A549 (cell line): Measurements from ENCODE around the gene GPR22. TPM values are rescaled to one million over a fixed set of nuclear protein-coding genes. Genes with fewer than 3 reads are reported as not detected.
A peak's percentile ranks its signal among the peaks of the same experiment; 100 is the strongest.

Experiments used
- ATAC-seq, 2 experiments: fragments of 200-7000 bp in 1 of 2; fragments of >200 bp in 1 of 2; cut with Nextera tagmentation in 1 of 2; cut with Tn5 transposase in 1 of 2; 3 replicates each; pipeline versions ENCODE4 v1.8.0 to v1.9.1; 2018 to 2020; ENCODE audit warnings: mild to moderate bottlenecking in 1 of 2, moderate library complexity in 1 of 2
- CTCF ChIA-PET: fragments of 300-600 bp; sonication (Branson Sonifier 250); formaldehyde crosslinking; extraction: SDS; loops from one replicate; lab custom pipeline; 2021; ENCODE audit warnings: antibody characterized with exemption, inconsistent platforms; lab: Yijun Ruan, JAX
- POLR2A ChIA-PET: fragments of 350-600 bp; formaldehyde crosslinking; extraction: SDS; loops from one replicate; lab custom pipeline; 2021; ENCODE audit warnings: antibody characterized with exemption, inconsistent platforms; lab: Yijun Ruan, JAX
- DNase-seq, 2 experiments: peaks; one replicate each; pipeline versions ENCODE4 v3.0.0 to v3.0.0-alpha.2; 2011 to 2016; ENCODE audit warnings: low read depth in 1 of 2, low spot score in 1 of 2
- FAIRE-seq: peaks from 2 replicates; lab custom pipeline; 2011; peaks lifted over from hg19 to GRCh38; lab: Jason Lieb, UNC
- H3K27ac ChIP-seq, 2 experiments: fragments of >200 bp; sonication (Bioruptor Twin); formaldehyde crosslinking; 3 replicates each; pipeline ENCODE4 v1.5.1; 2016 to 2017
- H3K4me1 ChIP-seq: fragments of >200 bp; sonication (Bioruptor Twin); formaldehyde crosslinking; 3 replicates; pipeline ENCODE4 v1.6.1; 2016
- H3K4me2 ChIP-seq: fragments of >200 bp; sonication (Bioruptor Twin); formaldehyde crosslinking; 3 replicates; pipeline ENCODE4 v1.6.1; 2016
- H3K4me3 ChIP-seq: fragments of >200 bp; sonication (Bioruptor Twin); formaldehyde crosslinking; 3 replicates; pipeline ENCODE4 v1.5.1; 2016
- H3K9me3 ChIP-seq: fragments of >200 bp; sonication (Bioruptor Twin); formaldehyde crosslinking; 3 replicates; pipeline ENCODE4 v1.6.1; 2016
- CBX2 ChIP-seq: fragments of 200-600 bp; sonication (generic); IDR thresholded peaks from 2 replicates; pipeline ENCODE4 v1.6.1; 2016; ENCODE audit warnings: low read depth, mild to moderate bottlenecking, borderline replicate concordance
- CEBPB ChIP-seq, 2 experiments: fragments of >200 bp in 1 of 2; sonication (Bioruptor Twin) in 1 of 2; formaldehyde crosslinking in 1 of 2; IDR thresholded peaks; 2 replicates each; pipeline ENCODE4 v1.6.1; 2012 to 2016
- CHD2 ChIP-seq: fragments of 150-350 bp; IDR thresholded peaks from 2 replicates; pipeline ENCODE4 v1.6.1; 2014; ENCODE audit warnings: low read length; ENCODE audit not compliant: partially characterized antibody
- FOXS1 ChIP-seq: fragments of 250-450 bp; sonication (Bioruptor Pico); IDR thresholded peaks from 2 replicates; pipeline ENCODE4 v1.5.0; 2020; ENCODE audit warnings: mild to moderate bottlenecking, moderate library complexity
- HOXB5 ChIP-seq: fragments of 250-450 bp; sonication (Bioruptor Pico); IDR thresholded peaks from 2 replicates; pipeline ENCODE4 v1.5.0; 2020; ENCODE audit warnings: mild to moderate bottlenecking, moderate library complexity
- JUNB ChIP-seq: fragments of >200 bp; sonication (Bioruptor Twin); formaldehyde crosslinking; IDR thresholded peaks from 2 replicates; pipeline ENCODE4 v1.6.1; 2016
- KDM1A ChIP-seq: fragments of 200-600 bp; sonication (generic); IDR thresholded peaks from 2 replicates; pipeline ENCODE4 v1.6.1; 2016; ENCODE audit warnings: low read depth, mild to moderate bottlenecking
- MAFK ChIP-seq: fragments of 450-650 bp; IDR thresholded peaks from 2 replicates; pipeline ENCODE4 v1.6.1; 2014; ENCODE audit not compliant: partially characterized antibody
- MYC ChIP-seq: IDR thresholded peaks from 2 replicates; pipeline ENCODE4 v1.6.1; 2012; ENCODE audit warnings: mild to moderate bottlenecking, inconsistent platforms, low read length, improper control_type of control experiment, borderline replicate concordance
- NFE2L2 ChIP-seq: fragments of 150-350 bp; conservative IDR thresholded peaks from 2 replicates; pipeline ENCODE4 v1.6.1; 2014; ENCODE audit warnings: low read length
- PHF8 ChIP-seq: fragments of 200-600 bp; sonication (generic); IDR thresholded peaks from 2 replicates; pipeline ENCODE4 v1.6.1; 2016; ENCODE audit warnings: low read depth, mild to moderate bottlenecking, antibody characterized with exemption, moderate library complexity, borderline replicate concordance
- POLR2AphosphoS2 ChIP-seq: conservative IDR thresholded peaks from 2 replicates; pipeline ENCODE4 v1.6.1; 2012; ENCODE audit warnings: low read length, improper control_type of control experiment, inconsistent platforms
- RARB ChIP-seq: fragments of 250-450 bp; sonication (Bioruptor Pico); IDR thresholded peaks from 2 replicates; pipeline ENCODE4 v1.8.0; 2021; ENCODE audit warnings: mild to moderate bottlenecking, moderate library complexity
- RNF2 ChIP-seq: fragments of 200-600 bp; sonication (generic); IDR thresholded peaks from 2 replicates; pipeline ENCODE4 v1.6.1; 2016; ENCODE audit warnings: low read depth, mild to moderate bottlenecking, antibody characterized with exemption, moderate library complexity, borderline replicate concordance
- SMC3 ChIP-seq: fragments of >200 bp; sonication (Bioruptor Twin); formaldehyde crosslinking; IDR thresholded peaks from 3 replicates; pipeline ENCODE4 v1.6.1; 2018; ENCODE audit warnings: inconsistent platforms
- TP53 ChIP-seq: fragments of 250-450 bp; sonication (Bioruptor Pico); IDR thresholded peaks from 2 replicates; pipeline ENCODE4 v1.5.0; 2021; ENCODE audit warnings: mild to moderate bottlenecking, moderate library complexity
- ZC3H11A ChIP-seq: fragments of 450-650 bp; IDR thresholded peaks from 2 replicates; pipeline ENCODE4 v1.6.1; 2014; ENCODE audit warnings: antibody characterized with exemption, mild to moderate bottlenecking
- WGBS: methylation state at CpG from one replicate; pipeline ENCODE4 v1.1.6; 2017; ENCODE audit errors: missing lambda C conversion rate; 5-methylcytosine and 5-hydroxymethylcytosine counted together
- polyA plus RNA-seq, 4 experiments: library from polyadenylated mRNA; depleted of rRNA in 3 of 4; stranded (reverse); fragments of >200 nt; fragmentation: RNase III in 1 of 4; extraction: RNeasy Plus Mini Kit Qiagen cat#74134 plus additional on column Dnase treatment in 1 of 4; gene quantifications; 2 replicates in 3 of 4; 3 replicates in 1 of 4; pipeline ENCODE4 v1.2.3, GENCODE V29; 2011 to 2017
- TF ChIP-seq, protein P1 (sequence below): fragments of 150-350 bp; IDR thresholded peaks from 2 replicates; pipeline ENCODE4 v1.6.1; 2014; ENCODE audit warnings: low read depth, mild to moderate bottlenecking, low read length
- TF ChIP-seq, protein P2 (sequence below): fragments of >200 bp; sonication (Bioruptor Twin); formaldehyde crosslinking; IDR thresholded peaks from 2 replicates; pipeline ENCODE4 v1.6.1; 2016
- TF ChIP-seq, protein P3 (sequence below): IDR thresholded peaks from 2 replicates; pipeline ENCODE4 v1.6.1; 2012
- TF ChIP-seq, protein P4 (sequence below): fragments of 250-450 bp; sonication (Bioruptor Pico); IDR thresholded peaks from 2 replicates; pipeline ENCODE4 v1.5.0; 2021; ENCODE audit warnings: mild to moderate bottlenecking, moderate library complexity, borderline replicate concordance

The GPR22 gene
- polyA plus RNA-seq, 2 of the 4 experiments (the other 2 are of a cell fraction), result not detected

DNA sequence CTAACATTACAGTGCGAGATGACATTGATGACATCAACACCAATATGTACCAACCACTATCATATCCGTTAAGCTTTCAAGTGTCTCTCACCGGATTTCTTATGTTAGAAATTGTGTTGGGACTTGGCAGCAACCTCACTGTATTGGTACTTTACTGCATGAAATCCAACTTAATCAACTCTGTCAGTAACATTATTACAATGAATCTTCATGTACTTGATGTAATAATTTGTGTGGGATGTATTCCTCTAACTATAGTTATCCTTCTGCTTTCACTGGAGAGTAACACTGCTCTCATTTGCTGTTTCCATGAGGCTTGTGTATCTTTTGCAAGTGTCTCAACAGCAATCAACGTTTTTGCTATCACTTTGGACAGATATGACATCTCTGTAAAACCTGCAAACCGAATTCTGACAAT, 4.3 kb downstream of the GPR22 start:
- no peak for ATAC-seq
- no peaks in the 10 kb centered on the region for H3K9me3 ChIP-seq
- peak; percentile 32 for FAIRE-seq
- H3K4me1 ChIP-seq, result no peaks in the 10 kb centered on the region
- ChIA-PET POLR2A (no interaction called here), CTCF (interaction anchor here (0.5 kb wide), 1 partner anchor 11 kb away, joined by 3 read pairs; no protein-coding TSS in a partner anchor)
- H3K4me3 ChIP-seq, result no peak overlapping the region
- TF ChIP-seq JUNB (no peak), MYC (no peak)
- 74% methylated on average over 5 of the region's 5 CpGs for WGBS
- no peak overlapping the region for H3K4me2 ChIP-seq
- no peak for DNase-seq
- no peak overlapping the region for H3K27ac ChIP-seq

- DNase-seq (no peak), FAIRE-seq (no peak), ATAC-seq (no peak)
- Histone ChIP-seq H3K27ac (no peak overlapping the region), H3K9me3 (no peaks in the 10 kb centered on the region), H3K4me3 (no peak overlapping the region), H3K4me2 (no peak overlapping the region), H3K4me1 (no peaks in the 10 kb centered on the region)
- TF ChIP-seq ZC3H11A (no peak), KDM1A (no peak), MAFK (no peak), FOXS1 (CRISPR knock-in tag) (no peak)
- TF ChIP-seq, protein P1, sequence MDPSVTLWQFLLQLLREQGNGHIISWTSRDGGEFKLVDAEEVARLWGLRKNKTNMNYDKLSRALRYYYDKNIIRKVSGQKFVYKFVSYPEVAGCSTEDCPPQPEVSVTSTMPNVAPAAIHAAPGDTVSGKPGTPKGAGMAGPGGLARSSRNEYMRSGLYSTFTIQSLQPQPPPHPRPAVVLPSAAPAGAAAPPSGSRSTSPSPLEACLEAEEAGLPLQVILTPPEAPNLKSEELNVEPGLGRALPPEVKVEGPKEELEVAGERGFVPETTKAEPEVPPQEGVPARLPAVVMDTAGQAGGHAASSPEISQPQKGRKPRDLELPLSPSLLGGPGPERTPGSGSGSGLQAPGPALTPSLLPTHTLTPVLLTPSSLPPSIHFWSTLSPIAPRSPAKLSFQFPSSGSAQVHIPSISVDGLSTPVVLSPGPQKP, result no peak
- ChIA-PET CTCF (interaction anchor here (1.1 to 2.3 kb wide), 3 partner anchors 13 to 17 kb away, joined by 3 to 8 read pairs (median 3); no protein-coding TSS in a partner anchor), POLR2A (no interaction called here)
- 55% methylated on average over 2 of the region's 2 CpGs for WGBS
Observed at GRCh38 chr7:107479303-107479702, 9.4 kb downstream of the GPR22 start.

- Histone ChIP-seq H3K4me3 (no peak overlapping the region), H3K4me1 (no peaks in the 10 kb centered on the region), H3K9me3 (no peaks in the 10 kb centered on the region), H3K4me2 (no peak overlapping the region), H3K27ac (no peak overlapping the region)
- 94% methylated on average over 3 of the region's 3 CpGs for WGBS
- no peak for ATAC-seq
- DNase-seq, result no peak
- ChIA-PET POLR2A (no interaction called here), CTCF (interaction anchor here (1.1 to 2.3 kb wide), 2 partner anchors 17 to 18 kb away, joined by 5 to 8 read pairs; no protein-coding TSS in a partner anchor)
- TF ChIP-seq RNF2 (no peak), KDM1A (no peak), RARB (CRISPR knock-in tag) (no peak), NFE2L2 (no peak), SMC3 (no peak), TP53 (CRISPR knock-in tag) (no peak), CEBPB (IDR thresholded peaks at IDR 0.05) (no peak), POLR2AphosphoS2 (no peak), CHD2 (no peak), PHF8 (no peak), CBX2 (no peak), HOXB5 (CRISPR knock-in tag) (no peak)
- TF ChIP-seq, protein P2, sequence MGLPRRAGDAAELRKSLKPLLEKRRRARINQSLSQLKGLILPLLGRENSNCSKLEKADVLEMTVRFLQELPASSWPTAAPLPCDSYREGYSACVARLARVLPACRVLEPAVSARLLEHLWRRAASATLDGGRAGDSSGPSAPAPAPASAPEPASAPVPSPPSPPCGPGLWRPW, result no peak
- TF ChIP-seq, protein P3, sequence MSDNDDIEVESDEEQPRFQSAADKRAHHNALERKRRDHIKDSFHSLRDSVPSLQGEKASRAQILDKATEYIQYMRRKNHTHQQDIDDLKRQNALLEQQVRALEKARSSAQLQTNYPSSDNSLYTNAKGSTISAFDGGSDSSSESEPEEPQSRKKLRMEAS, result no peak
- TF ChIP-seq, protein P4, sequence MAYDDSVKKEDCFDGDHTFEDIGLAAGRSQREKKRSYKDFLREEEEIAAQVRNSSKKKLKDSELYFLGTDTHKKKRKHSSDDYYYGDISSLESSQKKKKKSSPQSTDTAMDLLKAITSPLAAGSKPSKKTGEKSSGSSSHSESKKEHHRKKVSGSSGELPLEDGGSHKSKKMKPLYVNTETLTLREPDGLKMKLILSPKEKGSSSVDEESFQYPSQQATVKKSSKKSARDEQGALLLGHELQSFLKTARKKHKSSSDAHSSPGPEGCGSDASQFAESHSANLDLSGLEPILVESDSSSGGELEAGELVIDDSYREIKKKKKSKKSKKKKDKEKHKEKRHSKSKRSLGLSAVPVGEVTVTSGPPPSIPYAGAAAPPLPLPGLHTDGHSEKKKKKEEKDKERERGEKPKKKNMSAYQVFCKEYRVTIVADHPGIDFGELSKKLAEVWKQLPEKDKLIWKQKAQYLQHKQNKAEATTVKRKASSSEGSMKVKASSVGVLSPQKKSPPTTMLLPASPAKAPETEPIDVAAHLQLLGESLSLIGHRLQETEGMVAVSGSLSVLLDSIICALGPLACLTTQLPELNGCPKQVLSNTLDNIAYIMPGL (CRISPR knock-in tag), result no peak
- FAIRE-seq, result no peak
Observed at GRCh38 chr7:107480932-107481331, 11.1 kb downstream of the GPR22 start.
